HL-60 (cell line): ENCODE data around the gene UBC.

Experiments used
- DNase-seq, 2 experiments: peaks; one replicate each; pipeline ENCODE4 v3.0.0-alpha.2; 2010 to 2020; ENCODE audit warnings: low read depth in 1 of 2, low spot score in 1 of 2
- H3K27ac ChIP-seq: fragments of 250-450 bp; sonication (Bioruptor Pico); replicated peaks from 2 replicates; pipeline ENCODE4 v1.5.1; 2020; ENCODE audit warnings: mild to moderate bottlenecking, moderate library complexity
- H3K27me3 ChIP-seq: fragments of 250-450 bp; sonication (Bioruptor Pico); 2 replicates; pipeline ENCODE4 v1.5.1; 2021; ENCODE audit warnings: mild to moderate bottlenecking, moderate library complexity; ENCODE audit not compliant: insufficient read depth, poor library complexity, severe bottlenecking
- H3K4me3 ChIP-seq: replicated peaks from 2 replicates; pipeline ENCODE4 v1.5.1; 2011; ENCODE audit warnings: mild to moderate bottlenecking, control low read depth, low read length; ENCODE audit not compliant: insufficient read depth
- GABPA ChIP-seq: IDR thresholded peaks from 2 replicates; pipeline ENCODE4 v1.6.1; 2012; ENCODE audit warnings: low read depth
- POLR2AphosphoS5 ChIP-seq: IDR thresholded peaks from 2 replicates; pipeline ENCODE4 v1.6.1; 2012; ENCODE audit warnings: low read depth
- SPI1 ChIP-seq: IDR thresholded peaks from 2 replicates; pipeline ENCODE4 v1.6.1; 2012; ENCODE audit warnings: low read depth, mild to moderate bottlenecking, borderline replicate concordance
- TF ChIP-seq, protein P1 (sequence below): IDR thresholded peaks from one replicate; pipeline ENCODE4 v1.5.1; 2011; ENCODE audit warnings: low read length, control low read depth, inconsistent platforms; ENCODE audit not compliant: insufficient read depth
- TF ChIP-seq, protein P2 (sequence below): IDR thresholded peaks from 2 replicates; pipeline ENCODE4 v1.6.1; 2012; ENCODE audit warnings: low read depth; ENCODE audit not compliant: insufficient replicate concordance

The UBC gene

DNA sequence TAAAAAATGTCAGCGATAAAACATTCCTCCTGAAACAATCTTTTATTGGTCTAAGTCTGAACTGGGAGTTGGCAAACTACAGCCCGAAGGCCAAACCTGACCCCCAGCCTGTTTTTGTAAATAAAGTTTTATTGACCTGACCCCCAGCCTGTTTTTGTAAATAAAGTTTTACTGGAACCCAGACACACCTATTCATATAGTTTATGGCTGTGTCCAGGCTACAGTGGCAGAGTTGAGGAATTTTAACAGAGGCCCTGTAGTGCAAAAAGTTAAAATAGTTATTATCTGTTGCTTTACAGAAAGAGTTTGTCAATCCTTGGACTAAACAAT is 38.7 kb downstream of the UBC start:
- TF ChIP-seq, protein P1, sequence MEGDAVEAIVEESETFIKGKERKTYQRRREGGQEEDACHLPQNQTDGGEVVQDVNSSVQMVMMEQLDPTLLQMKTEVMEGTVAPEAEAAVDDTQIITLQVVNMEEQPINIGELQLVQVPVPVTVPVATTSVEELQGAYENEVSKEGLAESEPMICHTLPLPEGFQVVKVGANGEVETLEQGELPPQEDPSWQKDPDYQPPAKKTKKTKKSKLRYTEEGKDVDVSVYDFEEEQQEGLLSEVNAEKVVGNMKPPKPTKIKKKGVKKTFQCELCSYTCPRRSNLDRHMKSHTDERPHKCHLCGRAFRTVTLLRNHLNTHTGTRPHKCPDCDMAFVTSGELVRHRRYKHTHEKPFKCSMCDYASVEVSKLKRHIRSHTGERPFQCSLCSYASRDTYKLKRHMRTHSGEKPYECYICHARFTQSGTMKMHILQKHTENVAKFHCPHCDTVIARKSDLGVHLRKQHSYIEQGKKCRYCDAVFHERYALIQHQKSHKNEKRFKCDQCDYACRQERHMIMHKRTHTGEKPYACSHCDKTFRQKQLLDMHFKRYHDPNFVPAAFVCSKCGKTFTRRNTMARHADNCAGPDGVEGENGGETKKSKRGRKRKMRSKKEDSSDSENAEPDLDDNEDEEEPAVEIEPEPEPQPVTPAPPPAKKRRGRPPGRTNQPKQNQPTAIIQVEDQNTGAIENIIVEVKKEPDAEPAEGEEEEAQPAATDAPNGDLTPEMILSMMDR, result no peak
- TF ChIP-seq SPI1, result no peak
- TF ChIP-seq, protein P2, sequence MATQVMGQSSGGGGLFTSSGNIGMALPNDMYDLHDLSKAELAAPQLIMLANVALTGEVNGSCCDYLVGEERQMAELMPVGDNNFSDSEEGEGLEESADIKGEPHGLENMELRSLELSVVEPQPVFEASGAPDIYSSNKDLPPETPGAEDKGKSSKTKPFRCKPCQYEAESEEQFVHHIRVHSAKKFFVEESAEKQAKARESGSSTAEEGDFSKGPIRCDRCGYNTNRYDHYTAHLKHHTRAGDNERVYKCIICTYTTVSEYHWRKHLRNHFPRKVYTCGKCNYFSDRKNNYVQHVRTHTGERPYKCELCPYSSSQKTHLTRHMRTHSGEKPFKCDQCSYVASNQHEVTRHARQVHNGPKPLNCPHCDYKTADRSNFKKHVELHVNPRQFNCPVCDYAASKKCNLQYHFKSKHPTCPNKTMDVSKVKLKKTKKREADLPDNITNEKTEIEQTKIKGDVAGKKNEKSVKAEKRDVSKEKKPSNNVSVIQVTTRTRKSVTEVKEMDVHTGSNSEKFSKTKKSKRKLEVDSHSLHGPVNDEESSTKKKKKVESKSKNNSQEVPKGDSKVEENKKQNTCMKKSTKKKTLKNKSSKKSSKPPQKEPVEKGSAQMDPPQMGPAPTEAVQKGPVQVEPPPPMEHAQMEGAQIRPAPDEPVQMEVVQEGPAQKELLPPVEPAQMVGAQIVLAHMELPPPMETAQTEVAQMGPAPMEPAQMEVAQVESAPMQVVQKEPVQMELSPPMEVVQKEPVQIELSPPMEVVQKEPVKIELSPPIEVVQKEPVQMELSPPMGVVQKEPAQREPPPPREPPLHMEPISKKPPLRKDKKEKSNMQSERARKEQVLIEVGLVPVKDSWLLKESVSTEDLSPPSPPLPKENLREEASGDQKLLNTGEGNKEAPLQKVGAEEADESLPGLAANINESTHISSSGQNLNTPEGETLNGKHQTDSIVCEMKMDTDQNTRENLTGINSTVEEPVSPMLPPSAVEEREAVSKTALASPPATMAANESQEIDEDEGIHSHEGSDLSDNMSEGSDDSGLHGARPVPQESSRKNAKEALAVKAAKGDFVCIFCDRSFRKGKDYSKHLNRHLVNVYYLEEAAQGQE, result no peak
- TF ChIP-seq GABPA, result no peak
- TF ChIP-seq POLR2AphosphoS5, result no peak
- no peak overlapping the region for H3K4me3 ChIP-seq
- DNase-seq, result no peak
- no peaks in the 10 kb centered on the region for H3K27me3 ChIP-seq
- H3K27ac ChIP-seq, result no peak overlapping the region

DNA sequence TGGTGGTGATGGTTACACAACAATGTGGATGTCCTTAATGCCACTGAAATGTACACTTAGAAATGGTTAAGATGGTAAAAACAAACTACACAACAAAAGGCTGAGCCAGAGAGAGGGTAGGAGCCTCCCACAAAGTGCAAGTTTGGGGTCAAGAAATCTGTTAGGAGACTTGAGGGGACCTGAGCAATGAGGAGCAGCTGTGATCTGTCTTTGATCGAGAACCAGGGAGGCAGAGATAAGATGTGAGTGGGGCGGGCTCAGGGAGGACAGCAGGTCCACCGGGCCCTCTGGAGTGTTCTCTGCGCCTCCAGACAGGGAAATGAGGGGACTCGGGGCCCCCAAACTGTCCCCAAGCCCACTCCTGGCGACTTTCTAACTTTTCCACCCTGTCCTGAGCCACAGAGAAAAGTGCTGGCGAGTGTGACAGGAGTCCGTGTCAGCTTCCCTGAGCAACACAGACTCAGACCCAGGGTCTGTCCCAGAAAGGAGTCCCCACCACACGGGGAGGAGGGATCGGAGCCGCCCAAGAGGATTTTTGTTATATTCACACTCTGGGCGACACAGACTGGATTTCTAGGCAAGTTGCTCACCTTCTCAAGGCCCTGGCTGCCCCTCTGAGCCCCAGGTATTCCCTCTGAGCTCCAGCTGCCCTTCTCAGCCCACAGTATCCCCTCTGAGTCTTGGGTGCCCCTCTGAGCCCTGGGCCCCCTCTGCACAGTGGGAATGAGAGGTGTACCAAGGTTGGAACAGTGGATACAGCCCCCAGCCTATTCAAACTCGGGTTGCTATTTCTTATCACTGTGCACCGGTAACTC is 39.3 kb downstream of the UBC start:
- no peak for DNase-seq
- Histone ChIP-seq H3K27ac (no peak overlapping the region), H3K27me3 (no peaks in the 10 kb centered on the region), H3K4me3 (no peak overlapping the region)
- TF ChIP-seq POLR2AphosphoS5, result no peak
- TF ChIP-seq, protein P2, result no peak
- TF ChIP-seq SPI1, result no peak
- TF ChIP-seq GABPA, result no peak

DNA sequence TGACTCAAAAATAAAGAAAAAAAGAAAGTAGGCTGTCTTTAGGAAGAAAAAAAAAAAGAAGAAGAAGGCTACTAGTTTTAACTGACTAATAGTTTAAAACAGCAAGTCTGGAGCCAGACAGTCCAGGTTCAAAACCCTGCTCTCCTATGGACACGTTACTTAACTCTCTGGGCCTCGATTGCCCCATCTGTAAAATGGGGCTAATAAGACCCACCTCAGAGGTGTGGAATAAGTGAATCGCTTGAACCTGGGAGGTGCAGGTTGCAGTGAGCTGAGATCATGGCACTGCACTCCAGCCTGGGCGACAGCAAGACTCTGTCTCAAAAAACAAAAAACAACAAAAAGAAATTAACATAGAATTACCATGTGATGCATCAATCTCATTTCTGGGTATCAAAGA is 40.3 kb downstream of the UBC start:
- Histone ChIP-seq H3K4me3 (no peak overlapping the region), H3K27ac (no peak overlapping the region), H3K27me3 (no peaks in the 10 kb centered on the region)
- DNase-seq, result no peak
- TF ChIP-seq POLR2AphosphoS5 (no peak), GABPA (no peak), SPI1 (no peak)
- TF ChIP-seq, protein P1, result no peak
- TF ChIP-seq, protein P2, result no peak
